GM12891 (cell line): ENCODE results near the gene KCTD15.

ENCODE experiments used
- PAX5 ChIP-seq: IDR thresholded peaks from 2 replicates; pipeline ENCODE4 v1.6.1; 2011; ENCODE audit warnings: low read length, moderate library complexity, mild to moderate bottlenecking; ENCODE audit not compliant: insufficient read depth, severe bottlenecking
- POLR2A ChIP-seq: IDR thresholded peaks from 2 replicates; pipeline ENCODE4 v1.6.1; 2011; ENCODE audit warnings: low read depth, low read length, control low read depth
- POLR2AphosphoS5 ChIP-seq: IDR thresholded peaks from 2 replicates; pipeline ENCODE4 v1.6.1; 2011; ENCODE audit warnings: low read depth, low read length, control low read depth
- POU2F2 ChIP-seq: IDR thresholded peaks from 2 replicates; pipeline ENCODE4 v1.6.1; 2011; ENCODE audit warnings: low read depth, mild to moderate bottlenecking, control low read depth, low read length, moderate library complexity
- SPI1 ChIP-seq: IDR thresholded peaks from 2 replicates; pipeline ENCODE4 v1.6.1; 2011; ENCODE audit warnings: low read depth, low read length, control low read depth
- TAF1 ChIP-seq: IDR thresholded peaks from 2 replicates; pipeline ENCODE4 v1.6.1; 2011; ENCODE audit warnings: low read depth, low read length, control low read depth

DNA sequence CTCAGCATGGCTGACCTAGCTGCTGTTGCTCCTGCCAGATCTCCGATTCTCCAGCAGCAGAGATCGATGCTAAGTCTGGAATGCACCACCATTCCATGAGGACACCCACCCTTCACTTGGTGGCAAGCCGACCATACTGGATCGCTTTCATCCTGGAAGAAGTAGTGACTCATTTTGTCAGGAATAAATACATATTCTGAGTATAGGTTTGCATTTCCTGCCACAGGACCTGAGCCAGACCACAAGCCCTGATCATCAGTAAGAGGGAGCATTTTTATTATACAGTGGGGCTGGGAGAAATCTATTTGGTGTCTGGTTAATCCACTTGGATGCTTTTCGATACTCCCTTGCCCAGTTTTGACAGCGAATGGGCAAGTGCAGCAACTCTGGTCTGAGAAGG, 10.9 kb upstream of the KCTD15 start:
- TF ChIP-seq POLR2A (no peak), SPI1 (no peak), TAF1 (no peak), POLR2AphosphoS5 (no peak), PAX5 (no peak), POU2F2 (no peak)
